OCI-LY3 (cell line): Measurements from ENCODE around the gene SEPTIN10.

Experiments used
- H2AFZ ChIP-seq: fragments of 200-600, 300-600 bp; shearing (Covaris generic); 2 replicates; pipeline ENCODE4 v1.6.0; 2014; ENCODE audit warnings: antibody characterized with exemption, low read depth, low read length
- H3K27ac ChIP-seq: fragments of 200-600, 300-600 bp; sonication (generic); 2 replicates; pipeline ENCODE4 v1.5.1; 2014; ENCODE audit warnings: mild to moderate bottlenecking, low read length, moderate library complexity, mixed read lengths
- H3K27me3 ChIP-seq: fragments of 200-600, 300-600 bp; sonication (generic); 2 replicates; pipeline ENCODE4 v1.6.1; 2014; ENCODE audit warnings: low read depth, low read length, mixed read lengths
- H3K36me3 ChIP-seq: fragments of 200-600, 300-600 bp; sonication (generic); replicated peaks from 2 replicates; pipeline ENCODE3; 2014; ENCODE audit warnings: low read depth, low read length, mixed read lengths
- H3K4me1 ChIP-seq: fragments of 300-600, 200-600 bp; sonication (generic); 2 replicates; pipeline ENCODE4 v1.6.1; 2014; ENCODE audit warnings: low read length, mixed read lengths
- H3K4me2 ChIP-seq: fragments of 200-600, 300-600 bp; sonication (generic); 2 replicates; pipeline ENCODE4 v1.6.1; 2014; ENCODE audit warnings: low read length, mixed read lengths
- H3K4me3 ChIP-seq: fragments of 300-600, 200-600 bp; sonication (generic); 2 replicates; pipeline ENCODE4 v1.5.1; 2014; ENCODE audit warnings: antibody characterized with exemption, mild to moderate bottlenecking, low read length, moderate library complexity
- H3K79me2 ChIP-seq: fragments of 300-600, 200-600 bp; shearing (Covaris generic); 2 replicates; pipeline ENCODE4 v1.6.1; 2014; ENCODE audit warnings: mild to moderate bottlenecking, low read length, mixed read lengths
- H3K9ac ChIP-seq: fragments of 300-600, 200-600 bp; shearing (Covaris generic); 2 replicates; pipeline ENCODE4 v1.6.0; 2014; ENCODE audit warnings: mild to moderate bottlenecking, low read length, moderate library complexity
- H3K9me3 ChIP-seq: fragments of 200-600, 300-600 bp; shearing (Covaris generic); 2 replicates; pipeline ENCODE4 v1.6.1; 2014; ENCODE audit warnings: low read length, mixed read lengths; ENCODE audit not compliant: insufficient read depth
- H4K20me1 ChIP-seq: fragments of 200-600, 300-600 bp; sonication (generic); 2 replicates; pipeline ENCODE4 v1.6.1; 2016; ENCODE audit warnings: low read length, mixed read lengths; ENCODE audit not compliant: insufficient read depth
- EZH2phosphoT487 ChIP-seq: fragments of 200-600 bp; shearing (Covaris generic); IDR thresholded peaks from 2 replicates; pipeline ENCODE4 v1.6.1; 2018; ENCODE audit warnings: antibody characterized with exemption, mixed run types, low read depth
- TF ChIP-seq, protein P1 (sequence below): fragments of 200-600, 300-600 bp; sonication (generic); IDR thresholded peaks from 2 replicates; pipeline ENCODE4 v1.5.1; 2014; ENCODE audit warnings: antibody characterized with exemption, low read length, low read depth

The SEPTIN10 gene

DNA sequence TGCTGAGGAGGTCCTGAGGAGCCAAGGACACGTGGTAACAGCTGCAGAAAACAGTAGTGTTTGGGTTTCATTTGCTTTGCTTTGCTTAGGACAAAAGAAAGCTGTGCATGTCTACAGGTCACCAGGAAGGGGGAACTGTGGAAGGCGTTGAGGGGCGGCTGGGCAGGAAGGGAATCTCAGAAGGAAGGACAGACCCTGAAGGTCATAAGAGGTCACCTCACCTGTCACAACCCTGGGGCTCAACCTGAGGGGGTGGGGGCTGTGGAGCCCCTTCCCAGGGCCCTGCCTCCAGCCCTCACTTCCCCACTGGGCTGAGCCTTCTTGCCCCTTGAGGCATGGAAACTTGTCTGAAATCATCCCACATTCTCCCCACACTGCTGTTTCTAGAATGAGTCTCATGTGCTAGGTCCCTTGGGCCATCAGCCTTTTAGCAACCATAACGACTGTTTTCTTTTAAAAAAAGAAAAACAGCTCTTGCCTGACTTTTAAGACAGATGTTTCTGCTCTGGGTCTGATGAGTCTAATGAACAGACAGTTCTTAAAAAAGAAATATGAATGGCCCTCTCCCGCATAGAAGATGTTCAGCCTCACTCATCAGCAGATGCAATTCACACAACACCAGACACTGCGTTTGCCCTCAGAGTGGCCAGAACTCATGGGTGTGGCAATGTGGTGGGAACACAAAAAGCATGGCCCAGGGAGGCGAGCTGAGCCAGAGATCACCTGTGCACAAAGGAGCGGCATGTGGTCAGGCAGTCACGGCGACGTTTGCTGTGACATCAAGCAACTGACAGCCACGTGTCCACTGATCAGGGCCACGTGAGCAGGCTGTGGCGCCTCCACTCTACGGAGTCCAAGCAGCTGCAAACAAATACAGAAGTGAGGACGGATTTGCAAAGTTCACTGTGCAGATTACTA is 84.0 kb downstream of the SEPTIN10 start:
- H3K27ac ChIP-seq: no peak overlapping the region
- H3K9me3 ChIP-seq: no peaks in the 10 kb centered on the region
- no peaks in the 10 kb centered on the region for H3K36me3 ChIP-seq
- no peak overlapping the region for H3K9ac ChIP-seq
- H4K20me1 ChIP-seq: no peaks in the 10 kb centered on the region
- no peak overlapping the region for H2AFZ ChIP-seq
- H3K4me3 ChIP-seq: no peak overlapping the region
- H3K4me1 ChIP-seq: no peaks in the 10 kb centered on the region
- H3K4me2 ChIP-seq: no peak overlapping the region
- no peak for TF ChIP-seq EZH2phosphoT487
- TF ChIP-seq, protein P1, sequence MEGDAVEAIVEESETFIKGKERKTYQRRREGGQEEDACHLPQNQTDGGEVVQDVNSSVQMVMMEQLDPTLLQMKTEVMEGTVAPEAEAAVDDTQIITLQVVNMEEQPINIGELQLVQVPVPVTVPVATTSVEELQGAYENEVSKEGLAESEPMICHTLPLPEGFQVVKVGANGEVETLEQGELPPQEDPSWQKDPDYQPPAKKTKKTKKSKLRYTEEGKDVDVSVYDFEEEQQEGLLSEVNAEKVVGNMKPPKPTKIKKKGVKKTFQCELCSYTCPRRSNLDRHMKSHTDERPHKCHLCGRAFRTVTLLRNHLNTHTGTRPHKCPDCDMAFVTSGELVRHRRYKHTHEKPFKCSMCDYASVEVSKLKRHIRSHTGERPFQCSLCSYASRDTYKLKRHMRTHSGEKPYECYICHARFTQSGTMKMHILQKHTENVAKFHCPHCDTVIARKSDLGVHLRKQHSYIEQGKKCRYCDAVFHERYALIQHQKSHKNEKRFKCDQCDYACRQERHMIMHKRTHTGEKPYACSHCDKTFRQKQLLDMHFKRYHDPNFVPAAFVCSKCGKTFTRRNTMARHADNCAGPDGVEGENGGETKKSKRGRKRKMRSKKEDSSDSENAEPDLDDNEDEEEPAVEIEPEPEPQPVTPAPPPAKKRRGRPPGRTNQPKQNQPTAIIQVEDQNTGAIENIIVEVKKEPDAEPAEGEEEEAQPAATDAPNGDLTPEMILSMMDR: no peak
- H3K27me3 ChIP-seq: peaks cover 18% of the 10 kb centered on the region; the same call in 1 of the 2 replicates
- no peaks in the 10 kb centered on the region for H3K79me2 ChIP-seq

DNA sequence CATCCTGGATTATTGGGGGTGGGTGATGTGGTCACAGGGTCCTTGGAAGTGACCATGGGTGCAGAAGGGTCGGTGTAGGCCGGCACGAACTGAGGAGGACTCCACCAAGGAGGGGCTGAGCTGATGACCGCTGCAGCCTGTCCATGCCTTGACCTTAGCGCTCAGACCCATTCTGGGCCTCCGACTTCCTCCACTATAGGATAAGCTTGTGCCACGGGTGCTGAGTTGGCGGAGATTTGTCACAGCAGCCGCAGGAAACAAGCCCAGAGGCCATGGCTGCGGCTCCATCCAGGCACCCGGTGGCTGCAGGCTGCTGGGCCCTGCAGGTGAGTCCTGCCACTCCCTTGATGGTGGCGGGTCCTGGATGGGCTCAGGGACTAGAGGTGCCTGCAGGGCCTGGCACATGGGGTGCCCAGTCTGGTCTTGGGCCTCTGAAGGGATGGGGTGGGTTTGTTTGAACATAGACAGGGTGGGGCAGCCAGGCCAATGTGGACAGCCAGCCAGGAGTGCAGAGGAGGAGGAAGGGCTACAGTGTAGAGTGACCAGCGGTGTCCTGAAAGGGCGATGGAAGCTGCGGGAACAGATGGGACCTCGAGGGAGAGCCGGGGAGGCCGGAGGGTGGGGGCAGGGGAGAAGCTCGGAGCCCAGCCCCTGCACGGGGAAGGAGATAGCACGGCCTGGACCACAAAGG is 84.8 kb downstream of the SEPTIN10 start:
- H3K9ac ChIP-seq: no peak overlapping the region

DNA sequence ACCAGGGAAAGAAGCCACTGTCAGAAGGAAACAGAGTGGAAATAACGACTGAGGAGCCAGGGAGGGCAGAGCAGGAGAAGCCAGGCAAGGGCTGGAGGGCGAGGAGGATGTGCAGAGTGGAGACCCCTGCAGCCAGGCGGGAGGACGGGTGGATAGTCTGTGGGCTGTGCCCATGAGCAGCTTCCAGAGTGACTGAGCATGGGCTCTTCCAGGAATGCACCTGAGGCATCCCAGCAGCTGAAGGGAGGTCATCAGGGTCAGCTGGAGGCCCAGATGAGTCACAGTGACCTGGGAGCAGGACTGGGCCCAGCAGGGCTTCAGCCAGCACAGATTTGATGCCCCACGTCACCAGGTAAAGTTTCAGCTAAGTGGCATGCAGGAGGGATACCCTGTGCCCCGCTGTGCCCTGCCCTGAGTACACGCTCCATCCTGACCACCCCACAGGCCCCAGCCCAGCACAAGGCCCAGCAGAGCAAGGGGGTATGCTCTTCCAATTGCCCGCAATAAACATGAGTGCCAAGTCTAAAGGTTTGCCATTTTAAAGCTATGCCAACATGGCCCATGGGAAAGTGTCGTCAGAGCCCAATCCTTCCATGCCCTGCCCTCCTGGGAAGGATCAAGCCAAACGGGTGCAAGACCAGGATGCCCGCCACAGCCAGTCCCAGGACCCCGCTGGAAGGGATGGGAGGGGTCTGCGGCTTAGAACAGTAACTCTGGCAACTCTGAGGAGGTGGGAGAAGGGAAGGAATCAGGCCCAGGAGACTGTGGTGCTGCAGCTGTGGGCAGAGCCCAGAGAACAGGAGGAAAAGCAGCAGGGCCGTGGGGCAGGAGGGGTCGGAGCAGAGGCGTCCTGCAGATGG is 85.7 kb downstream of the SEPTIN10 start:
- no peak overlapping the region for H3K27ac ChIP-seq
- H2AFZ ChIP-seq: no peak overlapping the region
- peaks cover 18% of the 10 kb centered on the region; the same call in 1 of the 2 replicates for H3K27me3 ChIP-seq
- H3K4me2 ChIP-seq: no peak overlapping the region
- H3K9me3 ChIP-seq: no peaks in the 10 kb centered on the region
- H3K36me3 ChIP-seq: no peaks in the 10 kb centered on the region
- no peak for TF ChIP-seq EZH2phosphoT487
- no peaks in the 10 kb centered on the region for H3K4me1 ChIP-seq
- H3K4me3 ChIP-seq: no peak overlapping the region
- no peak overlapping the region for H3K9ac ChIP-seq
- no peaks in the 10 kb centered on the region for H4K20me1 ChIP-seq
- H3K79me2 ChIP-seq: no peaks in the 10 kb centered on the region

More for the DNA sequence above, 84.8 kb downstream of the SEPTIN10 start:
- H3K36me3 ChIP-seq: no peaks in the 10 kb centered on the region
- no peaks in the 10 kb centered on the region for H3K9me3 ChIP-seq
- TF ChIP-seq EZH2phosphoT487: no peak
- TF ChIP-seq, protein P1: no peak
- no peaks in the 10 kb centered on the region for H3K4me1 ChIP-seq
- H3K27me3 ChIP-seq: peaks cover 18% of the 10 kb centered on the region; the same call in 1 of the 2 replicates
- H3K4me3 ChIP-seq: no peak overlapping the region
- no peaks in the 10 kb centered on the region for H3K79me2 ChIP-seq
- no peak overlapping the region for H3K4me2 ChIP-seq
- H3K27ac ChIP-seq: no peak overlapping the region
- no peaks in the 10 kb centered on the region for H4K20me1 ChIP-seq
- H2AFZ ChIP-seq: no peak overlapping the region

DNA sequence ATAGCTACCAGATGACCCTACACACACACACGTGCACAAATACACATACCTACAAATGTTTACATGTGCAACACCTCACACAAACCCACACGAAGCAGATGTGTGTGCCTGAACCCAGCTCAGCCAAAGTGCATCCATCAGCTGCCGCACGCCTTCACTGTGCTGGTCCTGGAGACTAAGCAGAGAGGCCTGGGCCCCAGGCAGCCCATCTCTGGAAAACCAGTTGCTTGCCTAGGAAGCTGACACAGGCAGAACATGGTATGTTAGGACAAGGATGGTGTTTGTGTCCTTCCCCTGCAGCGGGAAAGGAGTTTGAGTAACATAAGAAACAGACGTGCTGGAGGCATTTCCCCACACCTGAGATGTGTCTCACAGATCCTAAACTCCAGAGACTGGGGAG is 86.7 kb downstream of the SEPTIN10 start:
- Histone ChIP-seq H3K27ac (no peak overlapping the region), H3K9me3 (no peaks in the 10 kb centered on the region), H3K4me2 (no peak overlapping the region), H3K9ac (no peak overlapping the region), H3K79me2 (no peaks in the 10 kb centered on the region), H3K36me3 (no peaks in the 10 kb centered on the region), H4K20me1 (no peaks in the 10 kb centered on the region), H2AFZ (no peak overlapping the region), H3K27me3 (peaks cover 17% of the 10 kb centered on the region; the same call in 1 of the 2 replicates), H3K4me1 (no peaks in the 10 kb centered on the region), H3K4me3 (no peak overlapping the region)
- no peak for TF ChIP-seq EZH2phosphoT487
- TF ChIP-seq, protein P1: no peak
